DND-41 (cell line): ENCODE data around the gene KCND3.

Experiments used
- EZH2 ChIP-seq: IDR thresholded peaks from 3 replicates; pipeline ENCODE4 v1.6.1; 2012; ENCODE audit warnings: borderline replicate concordance, low read depth, mild to moderate bottlenecking, moderate library complexity, low read length, inconsistent platforms; ENCODE audit not compliant: severe bottlenecking
- TF ChIP-seq, protein P1 (sequence below): IDR thresholded peaks from 2 replicates; pipeline ENCODE4 v1.5.1; 2012; ENCODE audit warnings: borderline replicate concordance, low read length, moderate library complexity, mild to moderate bottlenecking; ENCODE audit not compliant: poor library complexity, severe bottlenecking; ENCODE audit errors: extremely low read depth

DNA sequence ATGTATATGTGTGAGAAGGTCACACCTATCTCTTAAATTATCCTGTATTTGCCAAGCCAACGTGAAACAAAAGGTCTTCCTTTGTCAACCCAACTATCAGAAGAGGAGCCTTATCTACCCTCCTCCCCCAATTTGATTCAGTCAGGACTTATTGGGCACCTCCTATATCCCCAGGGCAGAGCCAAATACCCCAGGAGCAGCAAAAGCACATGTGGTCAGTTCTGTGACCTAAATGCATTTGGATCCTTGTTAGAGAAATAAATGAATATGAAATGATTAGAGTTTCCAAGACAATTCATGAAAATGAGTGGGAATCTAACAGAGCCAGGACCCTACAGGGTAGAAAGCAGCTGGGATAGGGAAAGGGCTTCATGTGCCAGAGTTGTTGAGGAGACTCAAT lies 37.0 kb upstream of the KCND3 start:
- TF ChIP-seq, protein P1, sequence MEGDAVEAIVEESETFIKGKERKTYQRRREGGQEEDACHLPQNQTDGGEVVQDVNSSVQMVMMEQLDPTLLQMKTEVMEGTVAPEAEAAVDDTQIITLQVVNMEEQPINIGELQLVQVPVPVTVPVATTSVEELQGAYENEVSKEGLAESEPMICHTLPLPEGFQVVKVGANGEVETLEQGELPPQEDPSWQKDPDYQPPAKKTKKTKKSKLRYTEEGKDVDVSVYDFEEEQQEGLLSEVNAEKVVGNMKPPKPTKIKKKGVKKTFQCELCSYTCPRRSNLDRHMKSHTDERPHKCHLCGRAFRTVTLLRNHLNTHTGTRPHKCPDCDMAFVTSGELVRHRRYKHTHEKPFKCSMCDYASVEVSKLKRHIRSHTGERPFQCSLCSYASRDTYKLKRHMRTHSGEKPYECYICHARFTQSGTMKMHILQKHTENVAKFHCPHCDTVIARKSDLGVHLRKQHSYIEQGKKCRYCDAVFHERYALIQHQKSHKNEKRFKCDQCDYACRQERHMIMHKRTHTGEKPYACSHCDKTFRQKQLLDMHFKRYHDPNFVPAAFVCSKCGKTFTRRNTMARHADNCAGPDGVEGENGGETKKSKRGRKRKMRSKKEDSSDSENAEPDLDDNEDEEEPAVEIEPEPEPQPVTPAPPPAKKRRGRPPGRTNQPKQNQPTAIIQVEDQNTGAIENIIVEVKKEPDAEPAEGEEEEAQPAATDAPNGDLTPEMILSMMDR = no peak
- TF ChIP-seq EZH2 = no peak
